DLD1 (cell line): Measurements from ENCODE around the gene SFN.
"Not testable (repeated sequence)": the region's sequence is repeated elsewhere in the genome, so short reads cannot be mapped to it uniquely, and the experiment has no call there.

Source experiments
- in situ Hi-C: cut with HindIII; loops from 2 replicates; pipeline ENCODE4 v1.10.0; 2017; ENCODE audit warnings: low sequenced_read_pairs

Gene SFN

GRCh38 chr1:26862781-26863684 is at the start of gene SFN:
Gene SFN (plus strand): TSS chr1:26863149. CDS start chr1:26863213, 64 bp downstream.
- in situ Hi-C loops, result no loop called here

DNA sequence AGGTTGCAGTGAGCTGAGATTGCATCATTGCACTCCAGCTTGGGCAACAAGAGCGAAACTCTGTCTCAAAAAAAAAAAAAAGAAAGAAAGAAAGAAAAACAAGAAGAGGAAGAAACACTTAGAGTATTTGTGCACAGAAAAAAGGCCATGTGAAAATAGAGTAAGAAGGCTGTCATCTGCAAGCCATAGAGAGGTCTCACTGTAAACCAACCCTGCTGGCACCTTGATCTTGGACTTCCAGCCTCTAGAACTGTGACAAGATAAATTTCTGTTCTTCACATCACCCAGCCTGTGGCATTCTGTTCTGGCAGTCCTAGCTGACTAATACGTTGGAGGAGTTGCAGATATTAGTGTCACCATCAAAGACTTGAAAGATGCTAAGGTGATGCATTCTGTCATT is 48.6 kb upstream of the SFN start:
- in situ Hi-C loops, result no loop called here

- in situ Hi-C loops, result no loop called here
These were observed 48.1 kb upstream of the SFN start for GRCh38 chr1:26814893-26815292.

DNA sequence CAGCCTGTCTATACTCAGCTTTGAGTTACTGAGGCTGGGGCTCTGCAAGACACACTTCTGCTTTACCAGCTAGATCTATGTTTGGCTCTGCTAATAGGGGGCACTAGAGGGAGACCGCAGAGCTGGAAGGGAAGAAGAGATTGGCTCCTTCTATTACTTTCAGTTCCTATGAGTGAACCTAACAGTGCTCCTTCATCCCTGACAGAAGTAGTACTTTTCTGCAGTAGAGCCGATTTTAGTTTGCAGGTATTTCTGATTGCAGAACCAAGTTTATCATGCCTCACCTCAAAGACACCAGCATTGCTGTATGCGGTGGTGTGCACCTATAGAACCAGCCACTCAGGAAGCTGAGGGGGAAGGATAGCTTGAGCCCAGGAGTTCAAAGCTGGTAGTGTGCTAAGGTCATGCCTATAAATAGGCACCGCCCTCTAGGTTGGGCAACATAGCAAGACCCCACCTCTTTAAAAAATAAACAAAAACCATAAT is 42.1 kb upstream of the SFN start:
- in situ Hi-C loops, result no loop called here

DNA sequence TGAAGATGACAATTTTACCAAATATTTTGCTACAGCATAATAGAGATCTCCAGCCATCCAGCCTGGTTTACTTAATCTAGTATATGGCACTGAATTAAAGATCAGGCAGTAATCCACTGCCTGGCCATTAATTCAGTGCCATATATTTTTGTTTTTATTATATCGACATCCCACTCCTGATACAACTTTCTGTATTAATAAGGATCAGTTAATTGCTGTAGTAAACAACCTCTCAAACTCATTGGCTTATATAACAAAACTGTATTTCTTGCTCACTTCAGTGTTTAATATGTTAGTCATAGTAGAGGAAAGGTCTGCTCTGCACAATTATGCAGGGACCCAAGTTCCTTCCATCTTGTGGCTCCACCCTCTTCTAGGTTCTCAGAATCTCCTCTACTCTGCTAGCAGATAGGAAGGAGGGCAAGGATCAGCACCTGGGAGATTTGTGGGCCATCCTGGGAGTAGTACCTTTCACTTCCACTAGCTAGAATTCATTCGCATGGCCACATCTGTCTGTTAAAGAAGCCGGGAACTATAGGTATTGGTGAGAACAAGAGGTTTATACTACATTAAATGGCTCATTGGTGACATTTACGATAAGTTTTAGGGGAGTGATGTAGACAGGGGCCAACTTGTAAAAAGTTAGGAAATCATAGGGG is 40.1 kb upstream of the SFN start:
- in situ Hi-C loops, result no loop called here

DNA sequence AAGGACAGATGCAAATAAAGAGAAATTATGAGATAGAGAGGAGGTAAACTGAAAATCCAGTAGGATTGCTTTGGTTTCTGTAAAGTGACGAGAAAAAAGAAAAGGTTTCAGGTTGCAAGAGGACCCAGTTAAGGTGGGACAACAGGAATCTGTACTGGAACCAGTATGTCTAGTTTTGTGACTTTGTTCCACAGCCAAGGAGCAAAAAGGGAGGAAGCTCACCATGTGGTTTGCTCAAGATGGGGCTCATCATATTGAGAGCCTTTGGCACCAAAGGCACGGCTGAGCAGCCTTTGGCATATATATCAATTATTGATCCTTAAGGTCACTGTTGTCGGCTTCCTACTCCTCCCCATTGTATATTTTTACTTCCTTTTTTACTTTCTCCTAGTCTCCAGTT is 38.2 kb upstream of the SFN start:
- in situ Hi-C loops, result no loop called here

- in situ Hi-C loops, result no loop called here
These were observed 36.5 kb upstream of the SFN start, which contains the start of gene ZDHHC18 for GRCh38 chr1:26826261-26827105. Gene ZDHHC18 (plus strand): TSS chr1:26826688. CDS start chr1:26826805, 117 bp downstream.

DNA sequence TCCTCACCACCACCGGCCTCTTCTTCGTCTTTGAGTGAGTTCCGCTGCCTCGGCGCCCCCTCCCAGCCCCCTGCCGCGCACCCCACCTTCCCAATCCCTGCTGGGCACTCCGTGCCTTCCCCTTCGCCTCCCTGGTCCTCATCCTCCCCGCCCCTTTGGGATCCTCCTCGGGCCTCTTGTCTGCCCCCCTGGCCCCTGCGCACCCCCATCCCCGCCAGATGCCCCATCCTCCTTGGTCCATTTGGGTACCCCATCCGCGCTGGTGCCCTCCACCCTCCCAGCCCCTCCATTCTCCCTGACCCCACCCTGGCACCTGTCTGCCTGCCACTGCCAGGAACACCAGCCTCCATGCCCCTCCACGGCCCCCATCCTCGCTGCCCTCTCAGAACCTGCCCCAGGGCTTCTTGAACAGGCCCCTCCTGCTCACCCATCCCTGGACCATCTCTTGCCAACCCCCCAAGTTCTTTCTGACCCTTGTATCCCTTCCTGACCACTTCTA is 35.8 kb upstream of the SFN start:
- in situ Hi-C loops, result no loop called here

- in situ Hi-C loops, result no loop called here
These were observed 35.3 kb upstream of the SFN start for GRCh38 chr1:26827663-26828062.

- in situ Hi-C loops, result no loop called here
These were observed 34.4 kb upstream of the SFN start for GRCh38 chr1:26828411-26828991.

DNA sequence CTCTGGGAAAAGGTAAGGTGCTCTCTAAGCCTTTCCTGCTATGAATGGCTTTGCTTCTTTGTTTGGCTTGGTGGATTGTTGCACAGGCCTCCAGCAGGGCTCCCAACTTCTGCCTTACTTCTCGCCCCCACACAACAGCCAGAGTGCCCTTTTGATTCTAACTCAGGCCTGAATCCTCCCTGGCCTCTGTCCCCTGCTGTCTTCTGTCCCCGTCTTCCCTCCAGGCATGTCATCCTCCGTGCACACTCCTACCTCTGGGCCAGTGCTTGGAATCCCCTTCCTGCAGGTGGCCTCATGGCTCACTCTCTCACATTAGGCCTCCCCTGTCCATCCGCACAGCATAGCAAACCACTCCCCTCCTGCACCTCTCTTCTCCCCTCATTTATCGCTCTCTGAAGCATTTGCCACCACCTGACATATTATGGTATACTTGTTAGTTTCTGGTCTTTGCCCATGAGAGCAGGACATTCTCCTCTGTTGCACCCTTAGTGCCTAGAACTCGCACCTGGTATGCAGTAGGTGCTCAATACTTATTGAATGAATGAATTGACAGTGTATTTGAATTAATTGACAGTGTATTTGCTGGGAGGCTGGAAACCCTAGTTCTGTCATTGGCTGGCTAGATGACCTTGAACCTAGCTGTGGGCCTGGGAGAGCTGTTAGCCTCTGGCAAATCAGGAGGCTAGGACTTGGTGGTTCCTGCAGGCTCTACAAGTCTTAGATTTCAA is 33.6 kb upstream of the SFN start:
- in situ Hi-C loops, result no loop called here

DNA sequence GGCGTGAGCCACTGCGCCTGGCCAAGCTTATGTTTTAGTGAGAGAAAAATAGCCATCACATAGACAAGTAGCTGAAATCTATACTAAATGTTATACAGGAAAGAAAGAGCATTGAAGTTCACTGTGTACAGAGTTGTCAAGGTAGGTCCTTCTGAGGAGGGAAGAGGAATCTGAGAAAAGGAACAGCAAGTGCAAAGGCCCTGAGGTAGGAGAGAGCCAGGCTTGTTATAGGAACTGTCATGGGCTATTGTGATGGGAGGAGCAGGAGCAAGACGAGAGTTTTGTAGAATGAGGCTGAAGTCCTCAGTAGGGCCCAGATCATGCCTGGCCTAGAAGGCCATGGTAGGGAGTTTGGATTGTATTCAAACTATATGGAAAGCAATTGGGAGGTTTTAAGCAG is 31.9 kb upstream of the SFN start:
- in situ Hi-C loops, result loop anchor here (5.0 kb wide), 1 partner anchor 51 kb away; no protein-coding TSS in a partner anchor

DNA sequence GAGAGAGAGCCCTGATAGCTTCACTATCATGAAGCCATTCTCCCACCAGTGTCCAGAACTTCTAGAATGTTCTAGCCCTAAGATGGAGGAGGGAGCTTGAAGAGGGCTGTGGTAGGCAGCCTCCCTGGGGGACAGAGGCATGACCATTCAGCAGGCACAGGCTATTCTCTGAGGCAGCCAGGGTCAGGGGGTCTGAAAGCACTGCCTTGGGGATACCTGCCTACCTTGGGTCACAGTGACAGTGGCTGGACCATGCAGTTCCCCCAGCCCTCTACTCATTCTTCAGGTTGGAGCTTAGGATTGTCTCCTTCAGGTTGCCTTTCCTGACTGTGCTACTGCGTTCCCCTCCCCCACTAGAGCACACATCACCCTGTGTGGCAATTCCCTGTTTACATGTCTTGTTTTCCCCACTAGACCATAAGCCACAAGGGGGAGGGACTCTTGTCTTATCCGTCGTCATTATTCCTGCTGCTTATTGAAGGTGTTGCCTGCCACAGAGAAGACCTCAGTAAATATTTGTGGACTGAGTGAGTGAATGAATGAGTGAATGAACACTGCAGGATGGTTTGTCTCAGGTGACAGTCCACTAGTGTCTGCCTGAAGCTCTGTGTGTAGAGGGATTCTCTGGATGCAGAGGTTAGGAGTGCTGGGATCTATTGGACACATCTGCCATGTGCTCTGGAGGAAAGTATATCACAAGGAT is 31.3 kb upstream of the SFN start:
- in situ Hi-C loops, result loop anchor here (5.0 kb wide), 1 partner anchor 51 kb away; no protein-coding TSS in a partner anchor

DNA sequence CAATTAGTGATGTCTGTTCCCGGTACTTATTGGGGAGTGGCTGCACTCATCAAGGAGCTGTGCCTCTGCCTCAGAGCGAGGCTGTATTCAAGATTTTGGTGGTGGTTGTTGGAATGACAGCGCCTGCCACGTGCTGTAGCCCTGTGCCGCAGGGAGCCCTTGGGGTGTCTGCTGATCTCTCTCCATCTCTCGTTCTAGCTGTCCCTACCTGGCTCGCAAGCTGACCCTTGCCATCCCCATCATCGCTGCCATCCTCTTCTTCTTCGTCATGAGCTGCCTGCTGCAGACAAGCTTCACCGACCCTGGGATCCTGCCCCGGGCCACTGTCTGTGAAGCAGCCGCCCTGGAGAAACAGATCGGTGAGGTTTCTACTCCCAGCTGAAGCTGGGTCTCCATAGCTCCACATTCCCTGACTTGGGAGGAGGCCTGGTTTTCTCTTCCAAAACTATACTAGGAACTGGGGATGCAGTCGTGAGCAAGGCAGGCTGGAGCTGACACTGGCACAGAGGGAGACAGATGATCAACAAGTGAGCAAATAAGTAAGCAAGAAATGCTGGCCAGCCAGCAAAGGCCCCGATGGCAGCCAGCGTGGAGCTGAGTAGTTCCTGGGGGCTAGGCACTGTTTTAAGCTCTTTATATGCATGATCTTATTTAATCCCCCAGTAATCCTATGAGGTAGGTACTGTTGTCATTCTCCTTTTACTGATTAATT is 30.5 kb upstream of the SFN start:
- in situ Hi-C loops, result loop anchor here (5.0 kb wide), 1 partner anchor 50 kb away; no protein-coding TSS in a partner anchor

DNA sequence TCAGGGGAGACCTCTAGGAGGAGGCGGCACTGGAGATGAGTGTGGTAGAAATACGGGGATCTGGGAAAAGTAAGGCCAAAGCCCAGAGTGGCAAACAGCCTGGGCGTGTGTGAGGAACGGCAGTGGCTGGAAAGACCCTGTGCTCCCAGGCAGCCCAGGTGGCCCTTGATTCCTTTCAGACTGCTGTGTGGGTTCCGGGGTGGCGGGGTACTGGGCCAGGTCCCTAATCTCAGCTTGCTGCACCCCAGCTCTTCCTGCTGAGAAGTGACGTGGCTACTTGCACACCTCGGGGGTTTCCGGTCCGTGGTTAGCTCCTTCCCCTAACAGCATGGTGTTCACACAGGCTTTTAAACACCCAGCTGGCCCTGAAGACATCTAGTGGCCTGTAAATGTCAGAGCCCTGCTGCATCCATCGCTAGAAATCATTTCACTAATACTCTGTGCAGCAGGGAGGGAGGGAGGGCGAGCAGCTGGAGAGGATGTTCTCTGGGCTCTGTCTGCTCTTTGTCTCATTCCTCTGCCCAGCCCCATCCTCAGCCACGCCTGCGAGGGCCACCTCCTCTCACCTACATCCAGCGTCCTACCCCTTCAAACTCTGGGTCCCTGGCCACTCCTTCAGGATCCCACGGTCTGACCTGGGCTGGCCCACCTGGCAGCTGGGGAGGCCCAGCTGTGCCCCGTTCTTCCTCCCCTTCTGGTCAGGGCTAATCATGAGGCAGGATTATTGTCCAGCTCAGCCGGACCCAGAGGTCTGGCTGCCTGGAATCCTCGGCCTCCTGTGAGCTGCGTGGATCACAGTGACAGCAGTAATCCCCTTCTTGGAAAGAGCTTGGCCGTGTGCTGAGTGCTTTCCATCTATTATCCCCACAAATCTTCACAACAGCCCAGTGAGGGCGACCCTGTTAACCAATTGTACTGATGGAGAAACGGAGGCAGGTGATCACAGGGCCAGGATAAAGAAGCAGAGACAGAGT is 29.2 kb upstream of the SFN start:
- in situ Hi-C loops, result loop anchor here (5.0 kb wide), 1 partner anchor 49 kb away; no protein-coding TSS in a partner anchor

GRCh38 chr1:26837665-26838064 is 25.3 kb upstream of the SFN start:
- in situ Hi-C loops, result not testable (repeated sequence)
